Measurements from ENCODE around the gene HSD17B7.
"Not testable (repeated sequence)": the region's sequence is repeated elsewhere in the genome, so short reads cannot be mapped to it uniquely, and the experiment has no call there.

HSD17B7 gene

DNA sequence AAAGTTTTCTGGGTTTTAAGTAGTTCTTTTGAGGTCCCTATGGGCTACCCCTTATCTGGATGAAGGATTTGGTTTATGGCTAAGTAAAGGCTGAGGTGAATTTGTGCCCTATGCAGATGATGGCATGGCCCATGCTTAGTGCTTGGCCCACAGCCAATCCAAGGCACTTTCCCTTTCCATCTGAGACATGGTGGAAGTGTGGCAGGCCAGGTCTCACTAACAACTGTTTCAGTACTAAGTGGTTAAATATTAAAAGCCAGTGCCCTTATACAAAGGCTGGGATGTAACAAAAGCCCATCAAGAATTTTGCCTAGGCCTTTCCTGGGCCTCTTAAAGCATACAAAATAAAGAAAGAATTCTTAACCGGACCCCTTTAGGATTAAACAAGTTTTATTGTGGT is 1.7 kb upstream of the HSD17B7 start:
- not testable (repeated sequence) for H3K9me3 Mint-ChIP-seq; H3K4me3 Mint-ChIP-seq; H3K27me3 Mint-ChIP-seq; H3K36me3 Mint-ChIP-seq (ENCODE audit: low read depth); H3K27ac Mint-ChIP-seq; H3K4me1 Mint-ChIP-seq (ENCODE audit: low read depth)

GRCh38 chr1:162790985-162791357 is 469 bp downstream of the HSD17B7 start:
- not testable (repeated sequence) for H3K4me1 Mint-ChIP-seq (ENCODE audit: low read depth); H3K27me3 Mint-ChIP-seq; H3K9me3 Mint-ChIP-seq
- H3K36me3 Mint-ChIP-seq (ENCODE audit: low read depth), result peaks cover 13% of the 10 kb centered on the region
- H3K27ac Mint-ChIP-seq, result peak overlapping the region; percentile 92
- H3K4me3 Mint-ChIP-seq, result peak overlapping the region; percentile 88

- H3K9me3 Mint-ChIP-seq; H3K27ac Mint-ChIP-seq; H3K27me3 Mint-ChIP-seq; H3K4me1 Mint-ChIP-seq (ENCODE audit: low read depth); H3K4me3 Mint-ChIP-seq: not testable (repeated sequence)
- peaks cover 33% of the 10 kb centered on the region for H3K36me3 Mint-ChIP-seq (ENCODE audit: low read depth)
These were observed 3.8 kb downstream of the HSD17B7 start for GRCh38 chr1:162794284-162794683.

- H3K36me3 Mint-ChIP-seq (ENCODE audit: low read depth), result peaks cover 54% of the 10 kb centered on the region
- not testable (repeated sequence) for H3K4me3 Mint-ChIP-seq; H3K27ac Mint-ChIP-seq; H3K27me3 Mint-ChIP-seq; H3K4me1 Mint-ChIP-seq (ENCODE audit: low read depth); H3K9me3 Mint-ChIP-seq
These were observed 6.2 kb downstream of the HSD17B7 start for GRCh38 chr1:162796617-162797279.

DNA sequence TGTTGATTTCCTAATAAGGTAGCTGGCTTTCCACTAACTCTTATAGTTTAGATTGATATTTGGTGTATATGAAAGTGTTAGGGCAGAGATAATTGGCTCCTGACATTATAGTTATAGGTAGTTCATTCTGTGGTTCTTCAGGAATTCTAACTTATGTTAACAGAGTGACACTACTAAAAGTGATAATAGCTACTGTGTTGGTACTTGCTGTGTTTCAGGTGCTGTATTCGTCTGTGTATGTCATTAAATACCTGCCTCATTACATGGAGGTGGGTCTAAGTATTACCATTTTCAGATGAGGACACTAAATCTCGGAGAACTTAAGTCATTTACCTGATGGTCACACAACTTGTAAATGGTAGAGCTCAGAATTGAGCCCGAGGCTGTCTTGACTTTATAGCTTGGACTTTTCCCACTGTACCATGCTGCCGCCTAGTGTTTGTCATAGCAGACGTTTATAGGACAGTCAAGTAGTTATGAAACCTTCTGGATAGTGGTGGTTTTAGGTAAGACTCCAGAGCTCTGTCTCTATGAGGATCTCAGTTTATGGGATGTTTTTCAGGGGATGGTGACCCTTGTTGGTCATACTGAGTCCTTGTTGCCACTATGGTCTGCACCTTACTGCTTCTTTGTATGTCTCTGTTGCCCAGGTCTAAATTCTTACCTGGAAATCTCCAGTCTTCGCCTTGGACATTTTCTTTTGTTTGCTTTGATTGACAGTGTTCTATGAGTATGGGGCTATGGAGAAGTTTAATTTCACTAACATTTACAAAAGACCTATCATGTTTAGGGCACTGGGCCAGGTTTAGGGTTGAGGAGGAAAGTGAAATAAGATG is 9.7 kb downstream of the HSD17B7 start:
- not testable (repeated sequence) for H3K4me3 Mint-ChIP-seq; H3K27me3 Mint-ChIP-seq; H3K4me1 Mint-ChIP-seq (ENCODE audit: low read depth); H3K27ac Mint-ChIP-seq; H3K9me3 Mint-ChIP-seq
- H3K36me3 Mint-ChIP-seq (ENCODE audit: low read depth), result peaks cover 65% of the 10 kb centered on the region

- H3K4me1 Mint-ChIP-seq (ENCODE audit: low read depth); H3K9me3 Mint-ChIP-seq; H3K27me3 Mint-ChIP-seq; H3K4me3 Mint-ChIP-seq; H3K27ac Mint-ChIP-seq: not testable (repeated sequence)
- H3K36me3 Mint-ChIP-seq (ENCODE audit: low read depth), result peaks cover 64% of the 10 kb centered on the region
These were observed 17.0 kb downstream of the HSD17B7 start for GRCh38 chr1:162807503-162807902.

DNA sequence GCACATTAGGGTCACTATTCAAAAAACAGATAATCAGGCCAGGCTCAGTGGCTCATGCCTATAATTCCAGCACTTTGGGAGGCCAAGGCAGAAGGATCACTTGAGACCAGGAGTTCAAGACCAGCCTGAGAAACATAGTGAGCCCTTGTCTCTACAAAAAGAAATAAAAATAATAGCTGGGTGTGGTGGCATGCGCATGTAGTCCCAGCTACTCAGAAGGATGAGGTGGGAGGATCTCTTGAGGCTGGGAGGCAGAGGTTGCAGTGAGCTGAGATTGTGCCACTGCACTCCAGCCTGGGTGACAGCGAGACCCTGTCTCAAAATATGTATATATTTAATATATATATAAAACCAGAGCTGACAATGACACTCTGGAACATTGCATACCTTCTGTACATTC is 21.9 kb downstream of the HSD17B7 start:
- not testable (repeated sequence) for H3K27me3 Mint-ChIP-seq; H3K9me3 Mint-ChIP-seq; H3K27ac Mint-ChIP-seq; H3K4me3 Mint-ChIP-seq; H3K4me1 Mint-ChIP-seq (ENCODE audit: low read depth)
- H3K36me3 Mint-ChIP-seq (ENCODE audit: low read depth), result peaks cover 29% of the 10 kb centered on the region

- peaks cover 18% of the 10 kb centered on the region for H3K27me3 Mint-ChIP-seq
- peaks cover 13% of the 10 kb centered on the region for H3K4me1 Mint-ChIP-seq (ENCODE audit: low read depth)
- not testable (repeated sequence) for H3K9me3 Mint-ChIP-seq; H3K4me3 Mint-ChIP-seq; H3K36me3 Mint-ChIP-seq (ENCODE audit: low read depth); H3K27ac Mint-ChIP-seq
These were observed 27.6 kb downstream of the HSD17B7 start for GRCh38 chr1:162818136-162818535.

DNA sequence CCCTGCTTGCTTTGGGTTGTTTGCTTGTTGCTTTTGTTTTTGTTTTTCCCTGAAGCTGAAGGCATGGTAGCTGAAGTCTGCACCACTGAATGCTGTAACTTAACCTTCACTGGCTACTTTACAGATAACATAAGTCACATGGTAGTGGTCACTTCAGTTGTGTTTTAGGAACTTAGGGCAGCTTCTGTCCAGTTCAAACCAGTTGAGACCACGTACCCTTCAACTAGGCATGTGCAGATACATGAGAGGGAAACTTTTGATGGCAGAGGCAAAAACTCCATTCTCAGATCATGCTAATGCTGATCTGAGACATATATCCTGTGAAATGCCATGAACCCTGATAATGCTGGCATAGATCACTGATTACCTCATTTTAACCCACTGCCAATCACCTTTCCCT is 28.2 kb downstream of the HSD17B7 start:
- not testable (repeated sequence) for H3K27ac Mint-ChIP-seq; H3K4me3 Mint-ChIP-seq; H3K36me3 Mint-ChIP-seq (ENCODE audit: low read depth); H3K9me3 Mint-ChIP-seq
- peaks cover 23% of the 10 kb centered on the region for H3K27me3 Mint-ChIP-seq
- H3K4me1 Mint-ChIP-seq (ENCODE audit: low read depth), result peaks cover 19% of the 10 kb centered on the region

- Mint-ChIP-seq H3K27ac (peak overlapping the region; percentile 45), H3K4me3 (peak overlapping the region; percentile 75), H3K4me1 (ENCODE audit: low read depth) (peaks cover 20% of the 10 kb centered on the region), H3K36me3 (ENCODE audit: low read depth) (no peaks in the 10 kb centered on the region), H3K27me3 (peaks cover 51% of the 10 kb centered on the region), H3K9me3 (peaks cover 4% of the 10 kb centered on the region)
These were observed 32.1 kb downstream of the HSD17B7 start for GRCh38 chr1:162822391-162823200.

GRCh38 chr1:162823231-162823630 is 32.7 kb downstream of the HSD17B7 start:
- H3K27me3 Mint-ChIP-seq, result peaks cover 56% of the 10 kb centered on the region
- H3K27ac Mint-ChIP-seq, result no peak overlapping the region
- H3K4me1 Mint-ChIP-seq (ENCODE audit: low read depth), result peaks cover 20% of the 10 kb centered on the region
- H3K9me3 Mint-ChIP-seq, result peaks cover 4% of the 10 kb centered on the region
- peak overlapping the region; percentile 75 for H3K4me3 Mint-ChIP-seq
- H3K36me3 Mint-ChIP-seq (ENCODE audit: low read depth), result no peaks in the 10 kb centered on the region

GRCh38 chr1:162823771-162824525 is 33.4 kb downstream of the HSD17B7 start:
- Mint-ChIP-seq H3K27me3 (peaks cover 61% of the 10 kb centered on the region), H3K9me3 (peaks cover 4% of the 10 kb centered on the region), H3K4me1 (ENCODE audit: low read depth) (peaks cover 20% of the 10 kb centered on the region)

DNA sequence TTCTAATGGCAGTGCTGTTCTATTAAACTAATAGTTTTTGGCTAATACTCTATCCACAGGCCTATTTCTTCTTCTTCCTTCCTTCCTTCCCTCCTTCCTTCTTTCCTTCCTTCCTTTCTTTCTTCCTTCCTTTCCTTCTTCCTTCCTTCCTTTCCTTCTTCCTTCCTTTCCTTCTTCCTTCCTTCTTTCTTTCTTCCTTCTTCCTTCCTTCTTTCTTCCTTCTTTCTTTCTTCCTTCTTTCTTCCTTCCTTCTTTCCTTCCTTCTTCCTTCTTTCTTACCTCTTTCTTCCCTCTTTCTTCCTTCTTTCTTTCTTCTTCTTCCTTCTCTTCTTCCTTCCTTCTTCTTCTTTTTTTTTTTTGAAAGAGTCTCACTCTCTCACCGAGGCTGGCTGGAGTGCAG is 38.8 kb downstream of the HSD17B7 start:
- no peak overlapping the region for H3K4me3 Mint-ChIP-seq
- H3K36me3 Mint-ChIP-seq (ENCODE audit: low read depth), result no peaks in the 10 kb centered on the region
- no peak overlapping the region for H3K27ac Mint-ChIP-seq
- H3K27me3 Mint-ChIP-seq, result peaks cover 47% of the 10 kb centered on the region
- H3K9me3 Mint-ChIP-seq, result peaks cover 4% of the 10 kb centered on the region
- H3K4me1 Mint-ChIP-seq (ENCODE audit: low read depth), result no peaks in the 10 kb centered on the region

More at GRCh38 chr1:162823771-162824525, 33.4 kb downstream of the HSD17B7 start:
- H3K27ac Mint-ChIP-seq, result no peak overlapping the region
- H3K4me3 Mint-ChIP-seq, result no peak overlapping the region
- H3K36me3 Mint-ChIP-seq (ENCODE audit: low read depth), result no peaks in the 10 kb centered on the region

GRCh38 chr1:162832470-162832869 is 42.0 kb downstream of the HSD17B7 start:
- Mint-ChIP-seq H3K36me3 (ENCODE audit: low read depth) (no peaks in the 10 kb centered on the region), H3K27ac (no peak overlapping the region), H3K9me3 (peaks cover 3% of the 10 kb centered on the region), H3K4me3 (no peak overlapping the region), H3K4me1 (ENCODE audit: low read depth) (peaks cover 15% of the 10 kb centered on the region), H3K27me3 (peaks cover 25% of the 10 kb centered on the region)

Measured in stimulated activated naive CD8-positive, alpha-beta T cell treated with anti-CD3 and anti-CD28 coated beads, Interleukin-15, Interleukin-2, amounts not matched to agents 100 ng/mL and 50 ng/mL, for 24 hours (primary cell).